ENCODE results near the gene TP53TG5.

Gene TP53TG5

GRCh38 chr20:45391559-45391958 is 13.4 kb upstream of the TP53TG5 start:
- H3K4me3 ChIP-seq (ENCODE audit: low read depth, low read length): no peak overlapping the region
- TF ChIP-seq CTCF (IDR thresholded peaks at IDR 0.05; ENCODE audit: low read depth, low read length): no peak

GRCh38 chr20:45390931-45391330 is 12.8 kb upstream of the TP53TG5 start:
- TF ChIP-seq CTCF (IDR thresholded peaks at IDR 0.05; ENCODE audit: low read depth, low read length): no peak
- no peak overlapping the region for H3K4me3 ChIP-seq (ENCODE audit: low read depth, low read length)

GRCh38 chr20:45387274-45387673 is 9.1 kb upstream of the TP53TG5 start:
- no peak overlapping the region for H3K4me3 ChIP-seq (ENCODE audit: low read depth, low read length)
- no peak for TF ChIP-seq CTCF (IDR thresholded peaks at IDR 0.05; ENCODE audit: low read depth, low read length)

- no peak overlapping the region for H3K4me3 ChIP-seq (ENCODE audit: low read depth, low read length)
- TF ChIP-seq CTCF (IDR thresholded peaks at IDR 0.05; ENCODE audit: low read depth, low read length): no peak
Observed at GRCh38 chr20:45377269-45377668, 856 bp downstream of the TP53TG5 start.

- TF ChIP-seq CTCF (IDR thresholded peaks at IDR 0.05; ENCODE audit: low read depth, low read length): no peak
- H3K4me3 ChIP-seq (ENCODE audit: low read depth, low read length): no peak overlapping the region
Observed at GRCh38 chr20:45374966-45375365, 3.2 kb downstream of the TP53TG5 start.

- TF ChIP-seq CTCF (IDR thresholded peaks at IDR 0.05; ENCODE audit: low read depth, low read length): no peak
- peak overlapping the region; percentile 47 for H3K4me3 ChIP-seq (ENCODE audit: low read depth, low read length)
Observed at GRCh38 chr20:45374101-45374467, 4.0 kb downstream of the TP53TG5 start.

GRCh38 chr20:45373353-45374100 is 4.6 kb downstream of the TP53TG5 start:
- peak; percentile 80 for TF ChIP-seq CTCF (IDR thresholded peaks at IDR 0.05; ENCODE audit: low read depth, low read length)
- H3K4me3 ChIP-seq (ENCODE audit: low read depth, low read length): peak overlapping the region; percentile 47
